Ammon's horn (tissue), 1 donor: ENCODE measurements around the gene THRSP.
"Not testable (repeated sequence)": the region's sequence is repeated elsewhere in the genome, so short reads cannot be mapped to it uniquely, and the experiment has no call there.

Experiments
- DNase-seq: peaks from one replicate; pipeline ENCODE4 v3.0.0-alpha.2; 2016; ENCODE audit warnings: low spot score

The THRSP gene

DNA sequence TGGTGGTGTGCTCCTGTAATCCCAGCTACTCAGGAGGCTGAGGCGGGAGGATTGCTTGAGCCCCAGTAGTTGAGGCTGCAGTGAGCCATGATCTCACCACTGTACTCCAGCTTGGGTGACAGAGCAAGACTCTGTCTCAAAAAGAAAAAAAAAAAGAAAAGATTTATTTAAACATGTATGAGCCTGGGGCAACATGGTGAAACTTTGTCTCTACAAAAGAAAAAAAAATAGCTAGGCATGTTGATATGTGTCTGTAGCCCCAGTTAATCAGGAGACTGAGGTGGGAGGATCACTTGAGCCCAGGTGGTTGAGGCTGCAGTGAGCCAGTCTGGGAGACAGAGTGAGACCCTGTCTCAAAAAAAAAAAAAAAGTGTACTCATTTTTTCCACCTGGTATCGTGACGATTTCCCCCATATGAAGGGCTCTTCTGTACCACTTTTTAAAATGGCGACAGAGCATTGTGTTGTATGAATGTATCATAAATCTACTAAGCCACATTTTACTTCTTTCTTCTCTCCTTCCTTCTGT lies 24.2 kb upstream of the THRSP start:
- DNase-seq: no peak

DNA sequence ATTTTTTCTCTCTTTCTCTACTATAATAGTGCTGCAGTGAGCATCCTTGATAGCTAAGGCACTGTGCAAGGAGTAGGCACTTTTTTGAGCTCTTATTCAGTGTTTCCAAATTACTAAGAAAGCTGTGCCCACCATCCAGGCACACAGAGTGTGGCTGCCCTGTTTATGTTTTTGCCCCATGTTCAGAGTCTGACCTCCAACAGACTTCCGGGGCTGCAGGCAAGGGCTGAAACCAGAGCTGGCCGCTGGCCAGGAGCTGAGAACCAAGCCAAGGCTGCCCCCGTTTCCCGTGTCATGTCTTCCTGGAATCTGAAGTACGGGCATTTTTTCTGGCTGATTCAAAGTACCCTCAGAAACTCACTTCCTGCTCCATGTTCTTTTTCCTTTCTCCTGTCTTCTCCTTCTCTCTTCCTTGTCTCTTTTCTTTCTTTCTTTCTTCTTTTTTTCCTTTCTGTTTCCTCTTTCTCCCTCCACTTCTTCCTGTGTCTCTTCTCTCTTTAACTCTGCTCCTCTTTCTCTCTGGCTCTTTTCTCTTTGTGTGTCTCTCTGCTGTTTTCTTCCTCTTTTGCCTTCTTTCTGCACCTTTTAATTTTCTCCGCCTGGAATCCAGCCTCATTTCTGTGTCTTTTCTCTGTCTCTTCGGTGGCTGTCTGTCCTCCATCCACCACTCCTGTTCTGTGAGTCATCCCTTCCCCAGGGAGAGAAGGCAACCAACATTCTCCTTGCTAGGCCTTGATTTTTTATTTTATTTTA lies 23.6 kb upstream of the THRSP start:
- peak; percentile 72 for DNase-seq

DNA sequence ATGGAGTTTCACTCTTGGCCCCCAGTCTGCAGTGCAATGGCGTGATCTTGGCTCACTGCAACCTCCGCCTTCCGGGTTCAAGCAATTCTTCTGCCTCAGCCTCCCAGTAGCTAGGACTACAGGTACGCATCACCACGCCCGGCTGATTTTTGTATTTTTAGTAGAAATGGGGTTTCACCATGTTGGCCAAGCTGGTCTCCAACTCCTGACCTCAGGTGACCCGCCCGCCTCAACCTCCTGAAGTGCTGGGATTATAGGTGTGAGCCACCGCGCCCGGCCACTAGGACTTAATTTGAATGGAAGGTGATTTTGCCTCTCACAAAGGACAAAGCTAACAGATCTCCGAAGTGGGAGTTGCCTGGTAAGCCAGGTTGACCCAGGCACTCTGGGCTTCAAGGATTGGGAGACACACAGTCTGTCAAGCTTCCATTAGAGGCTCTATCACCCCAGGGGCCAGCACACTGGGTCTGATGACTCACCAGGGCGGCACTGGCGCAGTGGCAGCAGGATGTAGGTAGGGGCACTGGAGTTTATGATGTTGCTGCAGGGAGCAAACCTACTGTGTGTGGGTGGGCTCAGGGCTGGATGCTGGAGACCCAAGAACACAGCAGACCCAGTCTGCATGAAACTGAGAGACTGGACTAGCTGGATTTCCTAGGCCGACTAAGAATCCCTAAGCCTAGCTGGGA lies 22.8 kb upstream of the THRSP start:
- no peak for DNase-seq

DNA sequence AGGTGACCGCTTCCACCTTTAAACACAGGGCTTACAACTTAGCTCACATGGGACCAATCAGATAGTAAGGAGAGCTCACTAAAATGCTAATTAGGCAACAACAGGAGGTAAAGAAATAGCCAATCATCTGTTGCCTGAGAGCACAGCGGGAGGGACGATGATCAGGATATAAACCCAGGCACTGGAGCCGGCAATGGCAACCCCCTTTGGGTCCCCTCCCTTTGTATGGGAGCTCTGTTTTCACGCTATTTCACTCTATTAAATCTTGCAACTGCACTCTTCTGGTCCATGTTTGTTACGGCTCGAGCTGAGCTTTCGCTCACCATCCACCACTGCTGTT lies 22.3 kb upstream of the THRSP start:
- not testable (repeated sequence) for DNase-seq

DNA sequence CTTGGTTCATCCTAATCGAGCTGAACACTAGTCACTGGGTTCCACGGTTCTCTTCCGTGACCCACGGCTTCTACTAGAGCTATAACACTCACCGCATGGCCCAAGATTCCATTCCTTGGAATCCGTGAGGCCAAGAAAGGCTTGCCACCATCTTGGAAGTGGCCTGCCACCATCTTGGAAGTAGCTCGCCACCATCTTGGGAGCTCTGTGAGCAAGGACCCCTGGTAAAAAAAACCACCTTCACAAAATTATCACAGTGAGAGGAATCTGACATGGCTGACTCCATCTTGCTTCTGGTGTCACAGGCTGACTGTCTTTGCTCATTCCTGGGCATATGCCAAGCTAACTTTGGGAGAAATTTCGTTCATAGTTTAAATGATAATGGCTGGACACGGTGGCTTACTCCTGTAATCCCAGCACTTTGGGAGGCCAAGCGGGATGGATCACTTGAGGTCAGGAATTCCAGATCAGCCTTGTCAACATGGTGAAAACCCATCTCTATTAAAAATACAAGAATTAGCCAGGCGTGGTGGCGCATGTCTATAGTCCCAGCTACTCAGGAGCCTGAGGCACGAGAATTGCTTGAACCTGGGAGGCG lies 21.7 kb upstream of the THRSP start:
- DNase-seq: no peak

DNA sequence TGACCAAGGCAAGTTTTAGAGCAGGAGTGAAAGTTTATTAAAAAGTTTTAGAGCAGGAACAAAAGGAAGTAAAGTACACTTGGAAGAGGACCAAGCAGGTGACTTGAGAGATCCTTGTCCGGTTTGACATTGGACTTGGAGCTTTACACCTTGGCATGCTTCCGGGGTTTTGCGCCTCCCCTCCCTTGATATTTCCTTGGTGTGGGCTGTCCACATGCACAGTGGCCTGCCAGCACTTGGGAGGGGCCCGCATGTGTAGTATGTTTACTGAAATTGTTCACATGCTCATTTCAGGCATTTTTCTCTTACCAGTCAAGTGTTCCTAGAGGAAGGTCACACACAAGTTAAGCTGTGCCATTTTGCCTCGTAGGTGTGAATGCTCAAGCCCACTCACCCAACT lies 19.0 kb upstream of the THRSP start:
- DNase-seq: no peak

DNA sequence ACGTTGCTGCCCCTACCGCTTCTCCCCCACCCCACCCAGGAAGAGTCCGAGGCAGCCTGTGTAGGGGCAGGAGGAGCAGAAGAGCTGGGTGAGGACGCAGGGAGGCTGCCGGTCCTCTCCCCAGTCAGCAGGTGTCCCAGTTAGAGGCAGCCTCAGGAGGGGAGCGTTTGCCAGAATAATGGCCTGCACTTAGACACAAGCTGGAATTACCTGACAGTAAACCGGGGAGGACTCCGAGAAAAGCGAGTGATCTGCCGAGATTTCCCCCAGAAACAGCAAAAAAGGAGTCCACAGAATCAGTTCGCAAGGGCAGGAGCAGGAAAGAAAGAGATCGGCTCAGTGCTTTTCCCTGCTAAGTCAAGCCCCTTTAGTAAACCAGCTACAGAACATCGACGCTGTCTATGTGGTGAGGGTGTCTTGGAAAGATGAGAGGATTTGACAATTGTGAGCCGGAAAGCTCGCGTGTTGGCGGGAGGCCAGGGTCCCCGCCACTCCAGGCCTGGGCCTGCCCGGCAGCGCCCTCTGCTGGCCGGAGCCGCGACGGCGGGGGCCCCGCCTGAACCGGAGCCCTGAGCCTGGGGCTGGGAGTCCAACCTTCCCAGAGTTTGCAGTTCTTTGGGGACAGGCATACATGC lies 17.7 kb upstream of the THRSP start:
- DNase-seq: peak; percentile 78

DNA sequence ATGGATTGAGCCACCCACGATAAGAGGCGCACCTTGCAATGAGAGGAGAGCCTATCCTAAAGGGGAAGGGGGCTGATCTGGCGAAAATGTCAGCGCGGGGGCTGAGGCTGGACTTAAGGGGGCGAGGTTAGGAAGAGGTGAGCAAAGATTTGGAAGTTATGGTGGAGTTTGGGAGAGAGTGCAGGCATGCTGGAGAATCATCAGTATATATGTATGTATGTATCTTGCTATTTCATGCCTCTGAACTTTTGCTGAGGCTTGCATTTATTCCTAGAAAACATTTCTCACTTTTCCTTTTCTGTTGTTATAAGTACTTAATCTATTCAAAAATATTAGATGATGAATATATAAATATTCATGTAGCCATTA lies 17.2 kb upstream of the THRSP start:
- DNase-seq: no peak

DNA sequence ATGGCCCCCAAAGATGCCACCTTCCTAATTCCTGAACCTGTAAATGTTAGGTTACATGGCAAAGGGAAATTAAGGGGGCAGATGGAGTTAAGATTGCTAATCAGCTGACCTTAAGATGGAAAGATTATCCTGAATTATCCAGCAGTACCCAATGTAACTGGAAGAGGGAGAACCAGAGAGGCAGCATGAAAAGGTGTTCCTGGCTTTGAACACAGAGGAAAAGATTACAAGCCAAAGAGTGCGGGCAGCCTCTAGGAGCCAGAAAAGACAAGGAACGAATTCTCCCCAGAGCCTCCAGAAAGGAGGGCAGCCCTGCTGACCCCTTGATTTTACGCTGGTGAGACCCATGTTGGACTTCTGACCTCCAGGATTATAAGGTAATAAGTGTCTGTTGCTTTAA lies 15.1 kb upstream of the THRSP start:
- no peak for DNase-seq

DNA sequence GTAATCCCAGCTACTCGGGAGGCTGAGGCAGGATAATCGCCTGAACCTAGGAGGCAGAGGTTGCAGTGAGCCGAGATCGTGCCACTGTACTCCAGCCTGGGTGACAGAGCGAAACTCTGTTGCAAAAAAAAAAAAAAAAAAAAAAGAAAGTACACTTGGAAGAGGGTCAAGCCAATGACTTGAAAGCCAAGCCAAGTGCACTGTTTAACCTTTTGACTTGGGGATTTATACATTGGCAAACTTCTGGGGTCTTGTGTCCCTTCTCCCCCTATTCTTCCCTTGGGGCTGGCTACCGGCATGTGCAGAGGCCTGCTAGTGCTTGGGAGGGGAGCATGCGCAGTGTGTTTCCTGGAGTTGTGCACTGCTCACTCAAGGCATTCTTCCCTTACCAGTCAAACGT lies 14.3 kb upstream of the THRSP start:
- no peak for DNase-seq

DNA sequence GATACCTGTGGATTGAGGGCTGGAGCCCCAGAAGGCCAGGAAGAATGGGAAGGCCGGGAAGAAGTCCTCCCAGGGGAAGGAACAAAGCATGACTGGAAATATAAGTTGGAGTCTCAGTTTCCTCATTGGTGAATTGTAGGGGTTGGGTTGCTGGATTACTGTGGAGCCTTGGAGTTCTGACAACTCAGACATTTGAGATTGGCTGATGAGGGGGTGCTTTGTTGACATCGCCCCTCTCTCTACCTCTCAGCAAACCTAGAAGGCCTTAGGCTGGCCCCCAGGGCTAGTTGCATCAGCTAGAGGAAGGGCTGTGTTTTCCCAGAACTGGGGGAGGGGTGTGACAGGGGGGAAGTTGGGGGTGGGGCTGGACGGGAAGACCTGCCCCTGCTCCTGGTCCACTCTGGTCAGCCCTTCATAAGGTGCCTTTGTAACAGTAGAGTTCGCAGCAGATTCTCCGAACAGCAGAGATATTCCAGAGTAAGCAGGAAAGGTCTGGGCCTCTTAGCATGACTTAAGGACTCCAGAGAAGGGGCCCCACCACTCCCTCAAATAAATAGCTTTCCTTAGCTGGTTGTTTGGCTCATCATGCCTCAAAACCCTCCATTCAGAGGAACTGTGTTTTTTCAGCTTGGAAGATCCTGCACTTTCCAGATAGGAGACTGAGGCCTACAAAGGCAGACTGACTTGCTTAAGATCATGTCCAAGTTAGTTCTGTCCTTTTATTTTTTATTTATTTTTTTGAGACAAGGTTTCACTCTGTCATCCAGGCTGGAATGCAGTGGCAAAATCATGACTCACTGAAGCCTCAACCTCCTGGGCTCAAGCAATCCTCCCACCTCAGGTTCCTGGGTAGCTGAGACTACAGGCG lies 12.5 kb upstream of the THRSP start:
- no peak for DNase-seq

DNA sequence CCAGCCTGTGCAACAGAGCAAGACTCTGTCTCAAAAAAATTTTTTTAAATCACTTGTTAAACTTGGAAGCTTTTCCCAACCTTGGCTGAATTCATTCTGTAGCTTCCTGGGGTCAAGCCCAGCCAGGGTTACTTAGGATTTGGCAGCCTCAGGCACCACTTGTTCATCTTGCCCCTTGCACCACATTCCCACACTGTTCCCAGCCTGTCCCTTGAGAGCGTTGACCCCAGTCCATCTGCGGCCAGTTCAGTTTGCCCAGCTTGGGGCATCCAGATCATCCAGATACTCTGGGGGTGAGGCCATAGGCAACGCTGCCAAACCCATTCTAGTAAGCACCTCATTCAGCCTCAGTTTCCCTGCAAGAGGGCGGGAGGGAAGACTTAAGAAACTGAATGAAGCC lies 8.7 kb upstream of the THRSP start:
- no peak for DNase-seq

DNA sequence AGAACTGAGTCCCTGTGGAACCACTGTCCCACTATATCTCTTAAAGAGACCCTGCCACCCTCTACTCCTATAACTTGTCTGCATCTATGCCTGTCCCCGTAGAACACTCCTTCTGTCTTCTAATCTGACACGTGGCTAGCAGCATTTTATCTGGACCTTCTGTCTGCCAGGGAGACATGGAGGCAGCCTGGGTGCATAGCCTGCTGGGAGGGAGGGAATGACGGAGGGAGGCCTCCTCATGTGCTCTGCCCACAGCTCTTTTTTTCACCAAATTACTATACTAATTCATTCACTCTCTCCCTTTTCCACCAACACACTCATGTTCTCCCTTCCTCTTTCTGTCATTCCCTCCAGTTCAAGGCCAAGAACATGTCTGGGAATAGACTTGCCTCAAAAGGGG lies 7.6 kb upstream of the THRSP start:
- no peak for DNase-seq

DNA sequence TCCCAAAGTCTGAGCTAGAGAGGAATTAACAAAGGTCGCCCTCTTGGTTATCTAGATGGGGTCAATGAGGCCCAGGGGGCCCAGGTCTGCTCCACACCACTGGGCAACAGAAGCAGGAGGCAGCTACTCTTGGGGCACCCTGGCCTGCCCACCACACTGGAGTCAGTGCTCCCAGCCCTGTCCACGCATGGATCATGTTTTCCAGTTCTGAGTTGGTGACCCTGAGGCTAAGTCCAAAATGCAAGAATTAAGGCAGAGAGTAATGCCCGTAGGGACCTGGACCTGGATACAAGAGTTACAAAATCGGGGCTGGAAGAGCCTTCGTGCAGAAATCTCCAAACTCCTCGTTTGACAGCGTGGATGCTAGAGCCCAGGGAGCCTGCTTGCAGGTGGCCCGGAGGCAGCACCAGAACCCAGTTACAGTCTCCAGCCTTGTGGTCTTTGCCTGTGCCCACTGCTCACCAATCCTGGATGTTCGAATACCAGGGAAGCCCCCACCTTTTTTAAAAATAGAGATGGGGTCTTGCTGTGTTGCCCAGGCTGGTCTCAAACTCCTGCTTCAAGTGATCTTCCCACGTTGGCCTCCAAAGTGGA lies 6.1 kb upstream of the THRSP start:
- no peak for DNase-seq

DNA sequence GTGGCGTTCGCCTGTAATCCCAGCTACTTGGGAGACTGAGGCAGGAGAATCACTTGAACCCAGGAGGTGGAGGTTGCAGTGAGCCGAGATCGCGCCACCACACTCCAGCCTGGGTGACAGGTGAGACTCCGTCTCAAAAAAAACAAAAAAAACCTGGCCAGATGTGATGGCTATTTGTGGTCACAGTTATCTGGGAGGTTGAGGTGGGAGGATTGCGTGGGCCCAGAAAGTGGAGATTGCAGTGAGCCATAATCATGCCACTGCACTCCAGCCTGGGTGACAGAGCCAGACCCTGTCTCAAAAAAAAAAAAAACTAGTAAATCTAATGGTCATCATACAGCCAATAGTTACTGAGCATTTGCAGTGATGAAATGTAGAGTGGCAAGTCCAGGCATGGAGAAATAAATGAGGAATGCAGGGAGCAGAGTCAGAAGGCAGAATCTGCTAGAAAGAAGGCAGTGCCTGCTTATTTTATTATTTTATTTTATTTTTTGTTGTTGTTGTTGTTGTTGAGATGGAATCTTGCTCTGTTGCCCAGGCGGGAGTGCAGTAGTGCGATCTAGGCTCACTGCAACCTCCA lies 3.8 kb upstream of the THRSP start:
- DNase-seq: not testable (repeated sequence)

DNA sequence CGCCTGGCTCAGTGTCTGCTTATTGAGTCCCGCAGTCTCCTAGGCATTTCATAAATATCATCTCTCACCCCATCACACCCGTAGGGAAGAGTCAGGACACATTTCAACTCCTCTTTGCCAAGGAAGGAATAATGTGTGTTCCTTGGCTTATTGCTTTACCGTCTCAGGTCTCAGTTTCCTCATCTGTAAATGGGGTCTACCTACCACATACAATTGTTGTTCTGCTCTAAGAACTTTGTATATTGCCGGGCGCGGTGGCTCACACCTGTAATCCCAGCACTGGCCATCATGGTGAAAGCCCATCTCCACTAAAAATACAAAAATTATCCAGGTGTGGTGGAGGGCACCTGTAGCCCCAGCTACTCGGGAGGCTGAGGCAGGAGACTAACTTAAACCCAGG lies 3.1 kb upstream of the THRSP start:
- DNase-seq: no peak

DNA sequence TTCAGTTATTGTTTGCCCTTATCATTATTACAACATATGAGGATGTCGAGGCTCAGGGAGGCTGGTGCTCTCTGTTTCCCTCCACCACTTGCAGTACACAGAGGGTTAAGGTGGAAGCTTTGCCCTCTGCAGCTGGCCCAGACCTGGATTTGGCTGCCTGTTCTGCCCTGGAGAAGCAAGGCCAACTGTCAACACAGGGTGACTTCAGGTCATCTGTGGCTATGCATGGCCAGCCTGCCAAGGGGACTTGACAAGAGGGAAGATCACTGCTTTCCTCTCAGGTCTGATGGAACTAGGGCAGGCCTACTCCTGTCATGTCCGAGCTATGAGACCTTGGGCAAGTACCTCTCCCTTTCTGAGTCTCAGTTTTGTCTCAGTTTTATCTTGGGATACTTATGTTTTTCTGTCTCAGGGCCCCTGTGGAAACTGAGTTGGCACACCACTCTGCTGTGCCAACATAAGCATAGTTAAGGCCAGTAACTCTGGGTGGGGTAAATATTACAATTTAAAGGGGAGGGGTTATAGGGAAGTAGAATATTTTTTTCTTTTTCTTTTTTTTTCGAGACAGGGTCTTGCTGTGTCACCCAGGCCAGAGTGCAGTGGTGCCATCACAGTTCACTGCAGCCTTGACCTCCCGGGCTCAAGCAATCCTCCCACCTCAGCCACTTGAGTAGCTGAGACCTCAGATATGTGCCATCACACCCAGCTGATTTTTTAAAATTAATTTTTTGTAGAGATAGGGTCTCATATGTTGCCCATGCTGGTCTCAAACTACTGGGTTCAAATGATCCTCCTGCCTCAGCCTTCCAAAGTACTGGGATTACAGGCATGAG lies 2.4 kb upstream of the THRSP start:
- DNase-seq: no peak

DNA sequence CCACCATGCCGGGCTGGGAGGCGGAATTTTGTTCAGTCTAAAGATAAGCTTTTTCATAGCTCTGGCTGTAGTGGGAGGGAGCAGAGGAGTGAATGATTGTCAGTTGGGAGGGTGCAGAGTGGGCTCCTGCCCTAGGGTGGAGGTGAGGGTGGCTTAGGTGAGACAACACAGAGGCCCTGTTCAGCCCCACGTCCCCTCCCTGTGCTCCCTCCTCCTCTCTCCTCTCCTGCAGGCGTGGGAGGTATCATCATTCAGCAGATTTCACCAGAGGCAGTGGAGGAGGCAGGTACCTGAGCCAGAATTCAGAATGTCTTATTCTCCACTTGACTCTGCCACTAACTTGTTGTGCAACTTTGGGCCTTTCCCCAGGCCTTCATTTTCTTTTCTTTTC lies 1.7 kb upstream of the THRSP start:
- no peak for DNase-seq

DNA sequence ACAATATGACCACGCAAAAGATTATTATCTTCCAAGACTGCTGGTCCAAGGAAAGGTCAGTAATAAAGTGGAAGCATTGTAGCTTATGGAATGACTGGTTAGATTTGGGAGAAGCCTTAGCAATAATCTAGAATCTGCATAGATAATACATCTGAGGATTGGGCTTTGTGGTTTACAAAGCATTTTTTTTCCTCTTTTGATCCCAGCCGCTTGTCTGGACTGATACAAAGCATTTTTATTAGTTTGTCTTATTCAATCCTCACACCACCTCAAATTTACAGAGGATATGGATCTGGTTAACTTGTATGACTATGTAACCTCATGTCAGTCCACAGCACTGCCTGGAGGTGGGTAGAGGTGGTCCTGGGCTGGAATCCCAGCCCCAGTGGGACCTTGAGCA lies 990 bp upstream of the THRSP start:
- no peak for DNase-seq

DNA sequence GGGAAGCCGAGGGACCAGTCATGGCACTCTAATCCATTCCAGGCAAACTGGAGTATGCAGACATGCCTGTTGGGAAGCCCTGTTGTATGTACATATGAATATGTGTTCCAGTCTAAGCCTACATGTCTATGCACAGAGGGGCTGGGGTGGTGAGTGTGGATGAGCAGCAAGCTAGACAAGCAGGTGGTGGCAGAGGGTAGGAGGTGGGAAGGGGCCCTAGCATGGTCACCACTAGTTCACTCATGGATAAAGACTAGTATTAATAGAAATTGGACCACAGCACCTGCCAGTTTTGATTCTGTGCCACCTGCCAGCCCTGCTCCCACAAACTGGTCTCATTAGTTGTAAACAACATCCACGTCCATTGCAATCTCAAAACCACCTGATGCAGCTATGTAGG lies 1.5 kb downstream of the THRSP start:
- DNase-seq: no peak
